DMS153 (cell line): ENCODE data around the gene SARS2.

Experiments
- DNase-seq: peaks from one replicate; lab custom pipeline; 2025; lab: John Stamatoyannopoulos, UW

The SARS2 gene

DNA sequence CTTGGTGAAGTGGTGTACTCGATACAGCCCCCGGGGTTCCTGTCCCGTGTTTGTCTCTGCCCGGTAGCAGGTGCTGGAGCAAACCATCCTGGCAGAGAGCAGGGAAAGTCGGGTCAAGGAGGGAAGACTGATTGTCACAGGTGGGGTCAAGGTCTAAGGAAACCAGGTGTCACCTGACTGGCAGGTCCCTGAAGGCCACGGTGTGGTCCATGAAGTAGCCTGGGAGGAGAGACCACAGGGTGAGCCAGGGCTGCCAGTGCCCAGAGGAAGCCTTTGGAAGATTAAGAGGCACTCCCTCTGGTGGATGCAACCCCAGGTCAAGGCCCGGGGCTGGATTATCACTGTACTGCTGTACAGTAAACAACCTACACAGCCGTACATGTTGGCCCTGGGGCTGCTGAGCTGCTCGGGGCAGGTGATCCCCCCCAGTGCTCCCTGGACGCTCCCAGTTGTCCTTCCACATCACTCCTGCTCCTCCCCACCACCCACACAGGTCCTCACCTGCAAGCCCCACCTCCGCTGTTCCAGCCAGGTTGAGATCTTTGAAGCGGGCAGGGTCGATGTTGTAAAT lies 12.6 kb downstream of the SARS2 start:
- peak; percentile 25 for DNase-seq

DNA sequence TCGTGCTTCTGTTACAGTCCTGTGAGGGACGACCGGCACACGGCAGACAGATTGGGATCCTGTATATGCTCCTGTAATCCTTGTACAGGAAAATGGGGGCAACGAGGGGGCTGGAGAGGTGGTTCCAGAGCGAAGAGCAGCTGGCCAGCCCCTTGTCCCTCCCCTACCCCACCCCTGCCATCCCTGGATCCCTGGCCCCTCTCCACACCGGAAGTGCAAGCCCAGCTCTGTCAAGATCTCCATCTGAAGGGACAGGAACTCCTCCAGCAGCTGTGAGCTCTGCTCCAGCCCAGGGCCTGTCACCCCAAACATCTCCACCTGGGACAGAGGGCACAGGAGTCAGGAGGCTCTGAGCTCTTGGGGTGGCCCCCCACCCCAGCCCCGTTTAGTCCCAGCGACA lies 13.0 kb downstream of the SARS2 start:
- DNase-seq: no peak

DNA sequence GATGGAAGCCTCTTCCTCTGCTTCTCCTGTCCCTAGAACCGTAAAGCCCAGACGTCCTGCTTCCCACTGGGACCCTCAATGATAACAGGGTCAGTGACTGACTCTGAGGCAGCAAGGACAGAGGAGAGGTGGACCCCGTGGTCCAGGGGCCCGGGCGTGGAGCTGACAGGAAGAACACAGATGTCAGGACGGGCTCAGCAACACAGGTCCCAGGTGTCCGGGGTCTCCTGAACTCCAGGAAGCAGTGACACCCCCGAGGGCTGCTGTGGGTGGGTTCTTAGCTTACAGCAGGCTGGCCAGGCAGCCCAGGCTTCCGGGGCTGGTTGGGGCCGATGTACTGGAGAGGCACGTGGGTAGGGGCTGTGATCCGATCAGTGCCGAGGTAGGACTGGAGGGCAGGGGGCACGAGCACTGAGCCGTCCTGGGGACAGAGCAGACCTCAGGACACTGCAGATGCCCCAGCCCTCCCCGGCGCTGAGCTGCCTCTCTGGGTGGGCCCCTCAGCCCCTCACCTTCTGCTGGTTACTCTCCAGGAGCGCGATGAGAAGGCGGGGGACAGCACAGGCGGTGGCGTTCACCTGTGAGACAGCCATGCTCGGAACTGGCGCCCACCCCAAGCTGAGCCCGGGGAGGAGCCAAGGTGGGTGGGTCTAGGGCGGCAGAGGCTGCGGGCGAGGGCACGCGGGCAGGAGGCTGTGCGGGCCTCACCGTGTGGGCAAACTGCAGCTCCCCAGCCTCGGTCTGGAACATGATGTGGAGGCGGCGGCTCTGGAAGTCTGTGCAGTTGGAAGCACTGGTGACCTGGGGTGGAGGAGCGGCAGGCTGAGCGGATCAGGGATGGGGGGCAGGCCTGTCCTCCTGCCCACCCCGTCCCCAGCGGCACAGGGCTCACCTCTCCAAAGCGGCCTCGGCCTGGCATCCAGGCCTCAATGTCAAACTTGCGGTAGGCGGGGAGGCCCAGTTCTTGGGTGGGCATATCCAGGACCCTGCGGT lies 14.9 kb downstream of the SARS2 start:
- no peak for DNase-seq

DNA sequence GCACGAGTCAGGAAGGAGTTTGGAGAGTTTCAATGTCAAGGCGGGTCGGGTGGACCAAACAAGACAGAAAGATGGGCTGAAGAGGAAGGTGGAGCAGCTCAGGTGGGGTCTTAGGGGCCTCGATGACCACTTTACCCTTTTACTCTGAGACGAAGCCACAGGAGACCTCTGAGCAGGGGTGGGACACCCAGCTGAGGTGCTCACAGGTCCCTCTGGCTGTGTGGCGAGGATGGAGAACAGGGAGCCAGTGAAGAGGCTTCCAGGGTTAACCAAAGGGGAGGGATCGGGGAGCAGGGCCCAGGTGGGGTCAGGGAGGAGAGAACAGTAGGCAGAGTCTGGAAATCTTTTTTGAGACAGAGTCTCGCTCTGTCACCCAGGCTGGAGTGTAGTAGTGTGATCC lies 16.6 kb downstream of the SARS2 start:
- DNase-seq: no peak

DNA sequence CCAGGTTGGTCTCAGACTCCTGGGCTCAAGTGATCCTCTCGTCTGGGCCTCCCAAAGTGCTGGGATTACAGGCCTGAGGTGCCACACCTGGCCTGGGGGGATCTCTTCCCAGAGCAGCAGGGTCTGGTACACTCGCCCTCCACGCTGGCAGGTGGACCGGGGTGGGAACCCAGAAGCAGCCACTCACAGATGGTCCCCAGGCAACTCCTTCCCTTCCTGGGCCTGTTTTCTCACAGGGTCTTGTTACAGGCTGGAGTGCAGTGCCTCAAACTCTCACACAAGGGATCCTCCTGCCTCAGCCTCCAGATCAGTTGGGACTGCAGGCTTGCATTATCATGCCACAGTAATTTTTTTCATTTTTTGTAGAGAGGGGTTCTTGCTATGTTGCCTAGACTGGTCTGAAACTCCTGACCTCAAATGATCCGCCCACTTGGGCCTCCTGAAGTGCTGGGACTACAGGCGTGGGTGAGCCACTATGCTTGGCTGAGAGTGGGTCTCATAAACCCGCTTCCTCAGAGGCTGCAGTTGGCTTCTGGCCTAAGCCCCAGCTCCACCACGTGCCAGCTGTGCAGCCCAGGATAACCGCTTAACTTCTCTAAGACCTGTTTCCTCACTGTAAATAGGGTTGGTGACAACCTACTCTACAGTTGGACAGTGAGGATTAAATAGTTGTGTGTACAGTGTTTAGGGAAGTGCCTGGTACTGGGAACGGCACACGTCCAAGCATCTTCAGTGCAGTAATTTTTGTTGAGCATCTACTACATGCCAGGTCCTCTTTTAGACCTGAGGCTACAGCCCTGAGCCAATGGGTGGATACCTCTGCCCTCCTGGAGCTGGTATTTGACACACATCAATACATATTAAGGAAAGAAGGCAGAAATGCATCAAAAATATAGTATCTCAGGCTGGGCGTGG lies 17.7 kb downstream of the SARS2 start:
- no peak for DNase-seq

DNA sequence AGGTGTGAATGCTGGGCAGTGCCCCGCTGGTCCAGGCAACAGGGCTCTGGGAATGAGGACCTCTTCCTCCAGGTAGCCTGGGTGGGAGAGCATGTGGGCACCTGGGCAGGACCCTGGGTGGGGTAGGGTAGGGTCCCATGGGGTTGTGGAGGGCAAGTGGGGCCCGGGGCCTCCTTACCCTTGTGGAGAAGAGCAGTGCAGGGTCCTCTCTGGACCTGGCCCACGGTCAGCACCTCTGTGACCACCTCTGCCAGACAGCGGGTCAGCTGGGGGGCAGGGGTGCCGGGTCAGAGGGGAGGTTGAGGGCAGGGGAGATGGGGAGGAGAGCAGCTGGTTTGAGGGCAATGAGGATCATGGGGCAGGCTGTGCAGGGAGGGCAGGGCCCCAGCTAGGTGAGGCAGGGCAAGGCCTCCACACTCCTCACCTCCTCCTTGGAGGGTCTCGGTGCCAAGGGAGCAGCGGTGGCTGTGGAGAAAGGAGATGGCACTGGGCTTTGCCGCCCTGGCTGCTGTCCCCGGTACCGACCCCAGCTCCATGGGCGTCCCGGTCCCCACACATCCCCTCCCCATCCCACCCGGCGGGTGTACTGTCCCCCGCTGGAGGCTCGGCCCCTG lies 19.1 kb downstream of the SARS2 start:
- no peak for DNase-seq

- DNase-seq: no peak
Observed at GRCh38 chr19:38910488-38910887, 20.1 kb downstream of the SARS2 start.

DNA sequence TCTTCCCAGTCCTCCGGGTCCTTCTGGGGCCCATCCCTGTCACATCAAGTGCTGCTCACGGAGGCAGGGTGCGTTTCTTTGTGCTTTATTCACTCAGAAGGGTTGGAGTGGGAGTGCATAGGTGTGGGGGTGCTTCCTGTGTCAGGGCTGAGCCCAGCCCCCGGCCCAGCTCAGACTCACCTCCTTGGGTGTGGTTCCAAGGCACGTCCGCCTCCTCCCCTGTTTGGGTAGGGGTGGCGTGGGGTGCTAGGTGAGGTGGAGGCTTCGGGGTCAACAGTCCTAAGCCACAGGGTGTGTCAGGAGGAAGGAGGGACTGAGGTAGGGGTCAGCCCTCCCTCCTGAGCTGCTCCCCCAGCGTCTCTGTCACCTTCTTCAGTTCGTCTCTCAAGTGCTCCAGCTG lies 21.7 kb downstream of the SARS2 start:
- no peak for DNase-seq

GRCh38 chr19:38907670-38908069 lies 22.9 kb downstream of the SARS2 start:
- no peak for DNase-seq

DNA sequence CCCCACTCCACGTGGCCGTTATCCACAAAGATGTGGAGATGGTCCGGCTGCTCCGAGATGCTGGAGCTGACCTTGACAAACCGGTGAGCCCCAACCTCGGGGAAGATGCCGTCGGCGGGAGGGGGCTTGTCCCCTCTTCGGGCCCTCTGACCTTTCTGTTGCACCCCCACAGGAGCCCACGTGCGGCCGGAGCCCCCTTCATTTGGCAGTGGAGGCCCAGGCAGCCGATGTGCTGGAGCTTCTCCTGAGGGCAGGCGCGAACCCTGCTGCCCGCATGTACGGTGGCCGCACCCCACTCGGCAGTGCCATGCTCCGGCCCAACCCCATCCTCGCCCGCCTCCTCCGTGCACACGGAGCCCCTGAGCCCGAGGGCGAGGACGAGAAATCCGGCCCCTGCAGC lies 23.3 kb downstream of the SARS2 start:
- no peak for DNase-seq

DNA sequence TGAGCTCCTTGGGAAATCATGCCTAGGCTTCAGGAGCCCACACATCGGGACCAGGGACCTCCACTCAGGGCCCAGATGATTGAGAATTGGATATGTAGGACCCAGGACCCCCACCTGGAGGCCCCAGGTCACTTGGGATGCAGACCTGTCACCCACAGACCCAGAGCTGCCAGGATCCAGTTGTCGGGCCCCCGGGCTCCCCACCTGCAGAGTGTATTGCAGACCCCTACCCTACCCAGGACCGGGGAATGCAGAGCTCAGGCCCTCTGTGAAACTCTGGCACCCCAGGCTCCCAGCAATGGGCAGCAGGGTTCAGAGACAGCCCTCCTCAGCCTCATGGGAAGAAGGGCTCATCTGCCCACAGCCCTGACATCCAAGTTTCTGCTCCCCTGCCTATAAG lies 24.9 kb downstream of the SARS2 start:
- DNase-seq: no peak

GRCh38 chr19:38904581-38905539 lies 25.7 kb downstream of the SARS2 start:
- DNase-seq: no peak

GRCh38 chr19:38901683-38902082 lies 28.9 kb downstream of the SARS2 start:
- DNase-seq: no peak

GRCh38 chr19:38900743-38901190 lies 29.8 kb downstream of the SARS2 start:
- DNase-seq: no peak

DNA sequence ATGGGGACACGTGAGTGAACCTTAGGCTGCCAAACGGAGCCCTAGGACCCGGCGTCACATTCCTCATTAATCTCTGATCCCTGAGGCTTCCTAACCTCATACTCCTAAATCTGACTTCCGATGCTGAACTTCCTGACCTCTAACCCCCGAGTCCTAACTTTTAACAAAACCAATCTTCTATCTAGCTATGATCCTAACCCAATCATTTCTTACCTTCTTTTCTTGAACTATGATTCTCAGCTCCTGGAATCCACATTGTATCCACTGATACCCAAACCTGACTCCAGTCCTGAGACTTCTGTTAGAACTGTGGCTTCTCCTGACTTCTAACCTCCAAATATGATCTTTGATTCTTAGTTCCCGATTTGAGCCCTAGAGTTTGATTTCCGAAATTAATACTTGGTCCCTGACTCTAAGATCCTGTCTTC lies 30.3 kb downstream of the SARS2 start:
- no peak for DNase-seq

GRCh38 chr19:38899447-38900201 lies 30.9 kb downstream of the SARS2 start, which contains the start of the genes NFKBIB and SIRT2:
Gene NFKBIB, plus strand, starts transcription at chr19:38899969. Its CDS starts 64 bp downstream, at chr19:38900033.
Gene SIRT2, minus strand, starts transcription at chr19:38899618. Its CDS starts 97 bp downstream, at chr19:38899521.
- DNase-seq: peak; percentile 100

DNA sequence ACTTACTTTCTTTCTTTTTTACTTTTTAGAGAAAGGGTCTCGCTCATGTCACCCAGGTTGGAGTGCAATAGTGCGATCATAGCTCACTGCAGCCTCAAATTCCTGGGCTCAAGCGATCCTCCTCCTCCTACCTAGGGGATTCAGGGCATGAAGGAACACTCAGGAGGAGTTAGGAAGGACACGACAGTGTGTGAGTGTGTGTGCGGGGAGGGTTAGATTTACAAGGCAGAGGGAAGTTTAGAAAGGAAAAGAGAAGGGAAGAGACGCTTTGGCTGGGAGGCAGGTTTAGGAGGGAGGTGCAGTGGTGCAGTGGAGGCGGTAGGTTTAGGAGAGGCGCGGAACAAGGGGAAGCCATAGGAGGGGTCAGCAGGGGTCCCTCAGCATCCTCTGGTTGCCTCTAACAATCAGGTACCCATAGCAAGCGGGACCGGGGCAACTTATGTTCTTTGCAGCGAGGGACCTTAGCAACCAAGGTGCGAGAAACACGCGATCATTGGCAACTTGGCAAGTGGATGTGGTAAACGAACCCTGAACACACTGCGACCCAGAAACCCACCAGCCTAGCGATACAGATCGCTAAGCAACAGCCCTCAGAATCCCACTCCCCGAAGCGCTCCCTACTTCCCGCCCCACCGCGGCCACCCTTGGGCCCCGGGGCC lies 31.6 kb downstream of the SARS2 start:
- DNase-seq: no peak

DNA sequence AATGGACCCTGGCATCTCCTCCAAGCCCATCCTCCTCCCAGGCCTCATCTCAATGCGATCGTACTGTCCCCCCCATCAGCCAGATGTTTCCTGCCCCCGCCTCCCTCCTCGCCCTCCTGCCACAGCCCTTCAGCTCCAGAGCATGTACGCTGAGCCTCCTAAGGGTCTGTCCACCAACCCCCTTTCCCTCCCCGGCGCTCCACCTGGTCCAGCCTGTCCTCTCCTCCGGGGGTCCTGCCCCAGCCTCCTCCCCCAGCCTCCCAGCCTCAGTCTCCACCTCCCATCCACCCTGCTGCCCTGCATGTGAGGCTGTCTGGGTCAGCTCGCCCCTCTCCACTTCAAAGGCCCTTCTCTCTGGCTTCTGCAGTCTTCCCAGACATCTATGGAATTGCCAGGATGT lies 35.6 kb downstream of the SARS2 start:
- DNase-seq: no peak

GRCh38 chr19:38893341-38893771 lies 37.2 kb downstream of the SARS2 start:
- DNase-seq: no peak
